ENCODE measurements around the gene ENDOD1.

The ENDOD1 gene

DNA sequence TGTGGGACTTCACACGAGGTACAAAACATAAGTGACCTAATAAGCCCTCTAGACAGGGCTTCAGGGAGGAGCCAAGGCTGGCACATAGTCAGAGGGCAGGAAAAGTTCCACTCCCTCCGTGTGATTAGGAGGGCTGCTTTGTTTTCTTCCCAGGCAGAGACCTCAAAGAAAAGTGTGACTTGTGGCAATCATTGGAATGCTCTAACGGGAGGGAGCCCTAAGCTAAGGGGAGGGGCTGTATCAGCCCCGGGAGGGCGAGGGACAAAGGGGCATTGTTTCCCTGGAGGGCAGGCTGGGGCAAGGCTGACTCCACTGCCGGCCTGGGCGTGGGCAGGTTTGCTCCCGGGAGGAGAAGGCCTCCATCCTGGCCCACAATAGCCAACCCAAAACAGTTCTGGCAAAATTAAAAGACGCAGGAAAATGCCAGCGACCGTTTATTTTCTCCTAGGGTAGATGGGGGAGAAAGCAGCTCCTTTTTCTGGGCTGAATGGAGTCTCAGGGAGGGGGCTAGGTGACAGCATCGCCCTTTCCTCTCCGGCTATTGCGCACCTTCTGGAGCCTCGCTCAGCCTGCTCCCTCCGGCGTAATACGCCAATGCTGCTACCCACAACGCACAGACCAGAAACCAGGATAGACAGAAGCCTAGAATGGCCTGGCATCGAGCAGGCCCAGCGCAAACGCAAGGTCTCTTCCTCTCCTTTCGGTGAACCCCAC lies 60.2 kb downstream of the ENDOD1 start:
- peaks cover 31 to 41% of the 10 kb centered on the region in 2 donors for H3K4me1 Mint-ChIP-seq
- H3K4me3 Mint-ChIP-seq: peak overlapping the region; percentile 86 to 90
- DNase-seq (no peak), ATAC-seq (replicated peaks) (peak in 1 of 2 donors; percentile 3)
- peak overlapping the region; percentile 93 for H3K27ac Mint-ChIP-seq
- peaks cover 0 to 4% of the 10 kb centered on the region in 2 donors for H3K27me3 Mint-ChIP-seq
- no peaks in the 10 kb centered on the region for H3K9me3 Mint-ChIP-seq
- H3K36me3 Mint-ChIP-seq: peaks cover 2 to 4% of the 10 kb centered on the region in 2 donors

- peaks cover 2 to 4% of the 10 kb centered on the region in 2 donors for H3K36me3 Mint-ChIP-seq
- ATAC-seq (replicated peaks): peak; percentile 89 to 91
- H3K9me3 Mint-ChIP-seq: no peaks in the 10 kb centered on the region
- peak; percentile 91 for DNase-seq
- H3K4me1 Mint-ChIP-seq: peaks cover 33 to 41% of the 10 kb centered on the region in 2 donors
- H3K27me3 Mint-ChIP-seq: peaks cover 0 to 4% of the 10 kb centered on the region in 2 donors
- H3K4me3 Mint-ChIP-seq: peak overlapping the region; percentile 86 to 90
- peak overlapping the region; percentile 93 for H3K27ac Mint-ChIP-seq
These were observed 61.5 kb downstream of the ENDOD1 start for GRCh38 chr11:95150956-95151684.

DNA sequence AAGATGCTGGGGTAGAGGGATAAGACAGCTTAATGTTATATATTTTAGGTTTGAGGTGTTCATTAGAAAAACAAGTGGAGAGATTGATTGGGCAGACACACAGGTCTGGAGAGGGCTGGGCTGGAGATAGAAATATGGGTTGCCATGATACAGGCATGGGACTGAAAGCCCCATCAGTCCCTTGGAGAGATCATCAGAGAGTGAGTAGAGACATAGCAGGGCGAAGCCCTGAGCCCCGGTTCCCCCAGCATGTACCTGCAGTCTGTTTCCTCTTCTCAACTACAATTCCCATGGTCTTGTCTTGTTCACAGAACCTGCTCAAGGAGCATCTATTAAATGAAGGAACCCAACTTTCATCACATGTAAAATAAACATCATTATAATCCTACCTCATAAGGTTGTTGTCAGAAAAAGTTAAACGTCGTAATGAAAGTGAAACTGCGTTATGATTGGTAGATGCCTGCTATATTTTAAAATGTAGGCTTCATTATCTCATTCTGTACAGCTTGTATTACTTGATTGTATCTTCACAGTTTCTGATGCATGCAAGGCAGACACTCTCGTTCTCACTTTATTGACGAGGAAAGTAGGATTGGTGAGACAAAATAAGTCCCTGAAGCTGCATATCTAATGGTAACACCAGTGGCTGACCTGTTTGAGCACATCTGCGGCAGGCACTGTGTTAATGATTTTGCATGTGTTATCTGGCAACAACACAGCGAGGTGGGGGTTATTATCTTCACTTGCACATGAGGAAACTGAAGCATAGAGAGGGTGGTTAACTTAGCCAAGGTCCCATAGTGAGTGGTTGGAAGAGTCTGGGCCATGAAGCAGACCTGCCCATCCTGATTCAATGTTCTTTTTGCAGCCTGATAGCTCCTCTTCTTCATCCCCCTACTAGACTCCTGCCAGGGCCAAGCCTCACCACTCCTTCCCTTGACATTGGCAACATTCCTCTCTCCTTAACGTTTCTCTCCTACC lies 63.5 kb downstream of the ENDOD1 start:
- ATAC-seq (replicated peaks): no peak
- peak overlapping the region; percentile 82 to 86 for H3K4me3 Mint-ChIP-seq
- peaks cover 41 to 45% of the 10 kb centered on the region in 2 donors for H3K4me1 Mint-ChIP-seq
- H3K27ac Mint-ChIP-seq: peak overlapping the region; percentile 93
- H3K27me3 Mint-ChIP-seq: no peaks in the 10 kb centered on the region
- peaks cover 5 to 13% of the 10 kb centered on the region in 2 donors for H3K36me3 Mint-ChIP-seq
- H3K9me3 Mint-ChIP-seq: no peaks in the 10 kb centered on the region
- no peak for DNase-seq

GRCh38 chr11:95153857-95154246 lies 64.2 kb downstream of the ENDOD1 start:
- peak overlapping the region; percentile 82 to 86 for H3K4me3 Mint-ChIP-seq

DNA sequence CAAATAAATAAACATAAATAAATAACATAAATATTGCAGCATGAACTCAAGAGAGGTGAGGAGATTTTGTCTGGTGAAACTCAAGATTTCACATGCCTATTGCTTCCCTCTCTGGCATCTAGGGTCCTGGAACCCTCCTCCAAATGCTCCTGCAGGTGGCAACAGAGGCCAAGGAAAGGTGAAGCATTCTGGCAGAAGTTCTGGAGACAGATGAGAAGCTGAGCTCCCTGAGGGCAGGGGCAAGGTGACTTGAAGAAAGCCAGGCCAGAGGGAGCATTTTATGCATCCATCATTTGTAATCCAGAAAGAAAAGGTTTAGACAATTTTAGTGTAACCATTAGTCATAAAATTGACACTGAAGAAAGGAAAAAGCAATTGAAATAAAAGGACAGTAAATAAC lies 64.9 kb downstream of the ENDOD1 start:
- ATAC-seq (replicated peaks): no peak
- no peaks in the 10 kb centered on the region for H3K27me3 Mint-ChIP-seq
- peak overlapping the region; percentile 84 for H3K27ac Mint-ChIP-seq
- peak; percentile 52 for DNase-seq
- H3K9me3 Mint-ChIP-seq: no peaks in the 10 kb centered on the region
- H3K36me3 Mint-ChIP-seq: peaks cover 10 to 16% of the 10 kb centered on the region in 2 donors
- peaks cover 38 to 48% of the 10 kb centered on the region in 2 donors for H3K4me1 Mint-ChIP-seq
- H3K4me3 Mint-ChIP-seq: no peak overlapping the region

More at GRCh38 chr11:95153857-95154246, 64.2 kb downstream of the ENDOD1 start:
- Mint-ChIP-seq H3K36me3 (peaks cover 9 to 16% of the 10 kb centered on the region in 2 donors), H3K27me3 (no peaks in the 10 kb centered on the region), H3K9me3 (no peaks in the 10 kb centered on the region), H3K27ac (peak overlapping the region; percentile 93), H3K4me1 (peaks cover 41 to 47% of the 10 kb centered on the region in 2 donors)
- ATAC-seq (replicated peaks) (no peak), DNase-seq (no peak)

DNA sequence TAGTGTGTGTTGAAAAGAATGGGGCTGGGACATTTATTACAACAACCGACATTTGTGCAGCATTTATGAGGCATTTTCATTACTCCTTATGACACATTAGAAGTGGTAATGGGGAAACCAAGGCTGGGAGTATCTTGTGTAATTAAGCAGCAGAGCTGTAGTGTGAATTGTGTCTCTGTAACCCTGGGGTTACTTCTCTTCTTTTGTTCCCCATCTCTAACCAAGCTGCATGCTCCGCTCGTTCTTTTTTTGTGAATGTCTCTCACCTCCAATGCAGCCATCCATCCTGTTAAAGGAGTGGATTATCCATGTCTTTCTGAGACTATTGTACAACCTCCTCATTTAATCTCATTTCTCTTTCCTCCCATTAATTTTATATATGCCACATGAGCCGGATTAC lies 65.7 kb downstream of the ENDOD1 start:
- H3K27ac Mint-ChIP-seq: no peak overlapping the region
- H3K4me1 Mint-ChIP-seq: peaks cover 35 to 49% of the 10 kb centered on the region in 2 donors

GRCh38 chr11:95156133-95156721 lies 66.6 kb downstream of the ENDOD1 start:
- H3K9me3 Mint-ChIP-seq: no peaks in the 10 kb centered on the region
- ATAC-seq (replicated peaks) (no peak), DNase-seq (no peak)
- no peak overlapping the region for H3K27ac Mint-ChIP-seq
- peaks cover 24 to 26% of the 10 kb centered on the region in 2 donors for H3K36me3 Mint-ChIP-seq
- H3K27me3 Mint-ChIP-seq: no peaks in the 10 kb centered on the region
- H3K4me1 Mint-ChIP-seq: peaks cover 35 to 51% of the 10 kb centered on the region in 2 donors
- no peak overlapping the region for H3K4me3 Mint-ChIP-seq

More for the DNA sequence above, 65.7 kb downstream of the ENDOD1 start:
- Mint-ChIP-seq H3K4me3 (no peak overlapping the region), H3K36me3 (peaks cover 19 to 20% of the 10 kb centered on the region in 2 donors), H3K9me3 (no peaks in the 10 kb centered on the region), H3K27me3 (no peaks in the 10 kb centered on the region)
- ATAC-seq (replicated peaks): no peak
- DNase-seq: no peak

DNA sequence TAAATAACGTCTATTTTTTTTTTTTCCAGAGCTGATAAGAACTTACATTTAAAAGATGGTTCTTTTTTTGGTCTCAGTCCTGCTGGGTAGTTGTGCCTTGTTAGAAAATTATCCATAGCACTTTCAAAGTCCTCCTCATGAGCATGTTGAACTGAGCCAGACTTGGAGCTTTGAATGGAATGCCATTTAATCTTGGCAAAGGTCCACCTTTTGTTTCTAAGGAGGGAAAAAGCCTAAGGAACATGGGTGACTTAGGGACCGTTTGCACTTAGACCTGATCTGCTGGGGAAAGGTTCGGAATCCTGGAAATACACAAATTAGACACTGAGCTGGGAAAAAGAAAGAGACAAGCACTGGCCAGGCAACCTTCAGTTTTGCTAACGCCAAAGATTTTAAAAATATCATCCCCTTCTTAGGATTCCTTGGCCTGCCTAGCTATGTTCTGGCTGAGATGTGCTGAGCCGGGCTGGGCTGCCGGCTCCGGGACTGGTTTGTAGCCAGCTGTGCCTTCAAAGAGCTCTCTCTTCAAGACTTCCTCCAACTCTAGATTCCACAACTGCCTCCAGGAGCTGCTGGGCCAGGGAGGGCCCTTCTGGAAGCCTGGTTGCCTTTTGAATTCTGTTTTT lies 67.4 kb downstream of the ENDOD1 start:
- Mint-ChIP-seq H3K27me3 (no peaks in the 10 kb centered on the region), H3K4me3 (no peak overlapping the region)

DNA sequence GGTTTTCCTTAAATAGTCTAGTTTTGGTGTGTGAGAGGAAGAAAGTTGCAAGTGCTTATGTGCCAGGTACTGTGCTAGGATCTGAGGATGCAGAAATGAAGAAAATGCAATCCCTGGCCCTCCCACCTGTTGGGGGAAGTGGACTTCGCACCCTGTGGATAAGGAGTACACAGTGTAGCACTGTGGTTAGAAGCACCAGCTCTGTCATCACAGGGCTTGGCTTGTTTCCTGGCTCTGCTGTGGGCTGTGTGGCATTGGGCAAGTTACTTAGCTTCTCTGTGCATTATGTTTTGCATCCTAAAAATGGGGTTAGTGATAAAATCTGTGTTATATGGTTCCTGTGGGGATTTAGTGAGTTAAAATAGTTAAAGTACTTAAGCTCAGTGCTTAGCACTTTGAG lies 68.2 kb downstream of the ENDOD1 start:
- H3K4me3 Mint-ChIP-seq: no peak overlapping the region
- H3K36me3 Mint-ChIP-seq: peaks cover 29 to 34% of the 10 kb centered on the region in 2 donors
- peaks cover 29 to 38% of the 10 kb centered on the region in 2 donors for H3K4me1 Mint-ChIP-seq
- no peaks in the 10 kb centered on the region for H3K9me3 Mint-ChIP-seq
- H3K27ac Mint-ChIP-seq: no peak overlapping the region
- no peak for ATAC-seq (replicated peaks)
- H3K27me3 Mint-ChIP-seq: no peaks in the 10 kb centered on the region
- no peak for DNase-seq

More for the DNA sequence above, 67.4 kb downstream of the ENDOD1 start:
- Mint-ChIP-seq H3K9me3 (no peaks in the 10 kb centered on the region), H3K27ac (peak overlapping the region; percentile 6), H3K36me3 (peaks cover 26 to 31% of the 10 kb centered on the region in 2 donors), H3K4me1 (peaks cover 32 to 44% of the 10 kb centered on the region in 2 donors)
- no peak for ATAC-seq (replicated peaks)
- DNase-seq: no peak

- H3K36me3 Mint-ChIP-seq: peaks cover 30 to 39% of the 10 kb centered on the region in 2 donors
- peak in 1 of 2 donors; percentile 16 for ATAC-seq (replicated peaks)
- DNase-seq: no peak
- no peak overlapping the region for H3K27ac Mint-ChIP-seq
- no peaks in the 10 kb centered on the region for H3K27me3 Mint-ChIP-seq
- peaks cover 16 to 44% of the 10 kb centered on the region in 2 donors for H3K4me1 Mint-ChIP-seq
- H3K9me3 Mint-ChIP-seq: no peaks in the 10 kb centered on the region
- H3K4me3 Mint-ChIP-seq: no peak overlapping the region
These were observed 71.6 kb downstream of the ENDOD1 start for GRCh38 chr11:95161248-95161647.

DNA sequence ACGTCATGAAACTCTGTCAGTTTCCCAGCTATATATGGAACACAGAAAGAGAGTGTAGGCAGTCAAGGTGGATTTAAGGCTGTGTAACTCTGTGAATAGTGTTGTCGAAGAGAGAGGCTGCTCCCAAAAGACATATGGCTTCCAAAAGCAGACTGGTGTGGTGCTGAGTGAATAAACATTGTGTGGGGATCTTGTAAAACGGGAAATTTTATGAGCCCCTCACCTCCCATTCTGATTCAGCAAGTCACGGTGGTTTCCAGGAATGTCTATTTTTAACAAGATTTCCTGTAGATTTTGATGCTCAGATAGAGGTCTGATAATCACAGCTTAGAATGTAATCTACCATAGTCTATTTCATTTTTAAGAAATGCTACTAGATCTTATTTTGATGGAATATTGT lies 73.5 kb downstream of the ENDOD1 start:
- H3K9me3 Mint-ChIP-seq: no peaks in the 10 kb centered on the region
- peaks cover 13 to 36% of the 10 kb centered on the region in 2 donors for H3K4me1 Mint-ChIP-seq

GRCh38 chr11:95165638-95166037 lies 76.0 kb downstream of the ENDOD1 start:
- ATAC-seq (replicated peaks): peak; percentile 55 to 61
- Mint-ChIP-seq H3K4me1 (peaks cover 14 to 26% of the 10 kb centered on the region in 2 donors), H3K9me3 (no peaks in the 10 kb centered on the region), H3K27me3 (no peaks in the 10 kb centered on the region), H3K4me3 (no peak overlapping the region), H3K27ac (no peak overlapping the region), H3K36me3 (peaks cover 11 to 30% of the 10 kb centered on the region in 2 donors)
- no peak for DNase-seq

More for the DNA sequence above, 73.5 kb downstream of the ENDOD1 start:
- H3K27ac Mint-ChIP-seq: peak overlapping the region; percentile 53
- no peaks in the 10 kb centered on the region for H3K27me3 Mint-ChIP-seq
- ATAC-seq (replicated peaks): no peak
- no peak for DNase-seq
- no peak overlapping the region for H3K4me3 Mint-ChIP-seq
- peaks cover 28 to 32% of the 10 kb centered on the region in 2 donors for H3K36me3 Mint-ChIP-seq

GRCh38 chr11:95166781-95167180 lies 77.1 kb downstream of the ENDOD1 start:
- no peak for DNase-seq
- Mint-ChIP-seq H3K4me1 (peaks cover 12 to 26% of the 10 kb centered on the region in 2 donors), H3K36me3 (peaks cover 6 to 22% of the 10 kb centered on the region in 2 donors), H3K9me3 (no peaks in the 10 kb centered on the region), H3K4me3 (no peak overlapping the region), H3K27ac (peak overlapping the region; percentile 1), H3K27me3 (no peaks in the 10 kb centered on the region)
- no peak for ATAC-seq (replicated peaks)
